HG03571 (cell line): Measurements from ENCODE around the gene ATG7.
"Not testable (repeated sequence)": the region's sequence is repeated elsewhere in the genome, so short reads cannot be mapped to it uniquely, and the experiment has no call there.

ENCODE experiments used
- ATAC-seq: cut with Tn5 transposase; IDR thresholded peaks from one replicate; pipeline ENCODE4 v1.9.1; 2021; ENCODE audit not compliant: unreplicated experiment

Gene ATG7

GRCh38 chr3:11250902-11251806 lies 21.0 kb upstream of the ATG7 start:
- no peak for ATAC-seq

DNA sequence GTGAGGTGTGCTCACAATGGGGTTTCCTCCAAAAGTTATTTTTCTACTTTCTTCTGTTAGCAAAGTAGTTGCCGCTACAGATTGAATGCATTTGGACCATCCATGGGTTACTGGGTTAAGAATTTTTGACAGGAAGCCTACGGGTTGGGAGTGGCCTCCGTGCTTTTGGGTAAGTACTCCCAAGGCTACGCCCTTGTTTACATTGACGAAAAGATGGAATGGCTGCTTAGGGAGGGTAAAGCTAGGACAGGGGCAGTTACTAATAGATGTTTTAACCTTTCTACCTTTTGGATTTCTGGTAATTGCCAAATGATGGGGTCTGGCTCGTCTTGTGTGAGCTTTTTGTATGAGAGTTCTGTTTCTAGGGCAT lies 20.4 kb upstream of the ATG7 start:
- ATAC-seq: no peak

- no peak for ATAC-seq
These were observed 17.3 kb upstream of the ATG7 start for GRCh38 chr3:11254876-11255275.

DNA sequence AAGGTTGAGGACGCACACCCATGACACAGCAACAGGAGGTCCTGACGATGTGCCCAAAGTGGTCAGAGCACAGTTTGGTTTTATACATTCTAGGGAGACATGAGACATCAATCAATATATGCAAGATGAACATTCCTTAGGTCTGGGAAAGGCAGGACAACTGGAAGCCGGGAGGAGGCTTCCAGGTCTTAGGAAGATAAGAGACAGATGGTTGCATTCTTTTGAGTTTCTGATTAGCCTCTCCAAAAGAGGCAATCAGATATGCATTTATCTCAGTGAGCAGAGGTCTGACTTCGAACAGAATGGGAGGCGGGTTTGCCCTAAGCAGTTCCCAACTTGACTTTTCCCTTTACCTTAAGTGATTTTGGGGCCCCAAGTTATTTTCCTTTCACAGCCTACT lies 16.7 kb upstream of the ATG7 start:
- not testable (repeated sequence) for ATAC-seq

- ATAC-seq: no peak
These were observed 13.2 kb upstream of the ATG7 start for GRCh38 chr3:11258958-11259357.

GRCh38 chr3:11260460-11260859 lies 11.7 kb upstream of the ATG7 start:
- no peak for ATAC-seq

- no peak for ATAC-seq
These were observed 3.2 kb upstream of the ATG7 start for GRCh38 chr3:11269007-11269406.

DNA sequence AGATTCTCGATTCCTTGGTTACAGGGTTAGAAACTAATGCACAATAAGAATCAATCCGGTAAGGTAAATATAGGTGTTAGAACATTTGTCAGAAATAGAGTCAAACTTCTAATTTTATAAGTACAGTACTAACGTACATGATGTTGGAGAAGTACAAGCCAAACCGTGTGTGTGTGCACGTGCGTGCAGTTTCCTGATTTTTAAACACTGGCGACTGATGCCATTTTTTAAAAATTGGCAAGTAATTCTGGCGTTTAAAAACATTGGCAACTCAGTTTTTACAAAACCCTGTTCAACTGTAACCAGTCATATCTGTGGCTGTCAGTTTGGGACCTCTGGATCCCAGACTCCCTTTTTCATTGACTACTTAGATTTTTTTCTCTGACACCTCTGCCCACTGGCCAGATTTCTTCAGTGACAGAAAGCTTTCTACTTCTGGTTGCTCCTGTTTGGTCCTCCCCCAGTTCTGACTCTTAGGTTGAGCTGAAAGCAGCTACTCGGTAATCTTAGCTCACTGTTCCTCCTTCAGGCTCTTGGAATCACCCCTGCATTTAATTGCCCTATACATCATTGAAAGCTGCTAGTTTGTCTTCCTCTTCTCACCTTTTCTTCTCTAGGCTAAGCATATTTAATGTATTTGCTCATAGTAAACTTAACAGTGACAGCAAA lies 843 bp downstream of the ATG7 start:
- no peak for ATAC-seq

DNA sequence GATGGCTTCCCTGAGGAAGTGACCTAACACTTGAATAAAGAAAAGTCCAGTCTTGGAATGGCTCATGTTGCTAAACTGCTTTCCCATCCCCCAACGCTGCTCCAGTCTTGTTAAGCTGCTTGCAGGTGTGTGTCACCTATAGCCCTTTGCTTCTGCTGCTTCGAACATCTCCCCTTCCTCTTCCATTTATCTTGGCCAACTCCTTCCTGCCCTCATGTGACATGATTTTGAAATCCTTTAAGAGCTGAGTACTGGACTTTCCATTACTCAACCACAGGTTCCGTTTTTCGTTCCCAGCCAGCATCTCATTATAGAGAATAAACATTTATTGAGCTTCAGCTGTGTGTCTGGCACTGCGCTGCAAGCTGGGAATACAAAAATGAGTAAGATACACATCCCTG lies 1.7 kb downstream of the ATG7 start:
- no peak for ATAC-seq

DNA sequence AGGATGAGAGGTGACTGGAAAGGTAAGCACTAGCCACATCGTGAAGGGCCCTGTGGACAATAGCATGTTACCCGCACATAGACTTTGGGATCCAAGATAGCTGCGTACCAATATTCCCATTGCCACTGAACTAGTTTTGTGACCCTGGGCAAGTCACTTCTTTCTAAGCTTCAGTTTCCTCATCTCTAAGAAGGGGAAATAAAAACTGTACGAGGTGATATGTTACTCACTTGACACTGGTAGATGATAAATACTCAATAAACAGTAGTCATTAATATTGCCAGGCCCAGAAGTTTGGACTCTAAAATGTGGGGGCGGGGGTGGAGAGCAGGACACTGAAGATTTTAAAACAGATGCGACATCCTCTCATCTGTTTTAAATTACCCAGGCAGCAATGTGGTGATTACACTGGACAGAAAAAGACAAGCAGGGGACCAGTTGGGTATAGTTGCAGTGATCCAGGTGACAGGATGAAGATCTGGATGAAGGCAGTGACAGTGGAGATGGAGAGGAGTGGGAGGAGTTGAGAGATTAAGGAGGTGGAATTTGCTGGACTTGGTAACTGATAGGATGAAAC lies 2.5 kb downstream of the ATG7 start:
- no peak for ATAC-seq

GRCh38 chr3:11275926-11276325 lies 3.7 kb downstream of the ATG7 start:
- no peak for ATAC-seq

DNA sequence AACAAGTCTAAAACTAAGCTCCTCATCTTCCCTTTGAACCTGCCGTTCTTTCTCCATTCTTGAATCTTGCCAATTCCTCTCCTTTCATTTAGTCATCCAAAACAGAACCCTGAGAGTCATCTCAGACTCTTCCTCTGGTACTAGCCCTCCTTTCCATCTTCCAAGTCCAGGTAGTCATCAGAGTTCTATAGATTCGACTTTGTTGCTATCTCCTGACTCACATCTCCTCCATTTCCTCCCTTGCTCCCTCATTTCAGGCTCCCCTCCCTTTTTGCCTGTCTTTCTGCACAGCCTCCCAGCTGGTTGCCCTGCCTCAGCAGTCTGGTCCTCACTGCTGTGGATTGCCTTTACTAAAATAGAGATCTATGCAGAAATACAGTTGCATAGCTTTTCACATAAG lies 4.7 kb downstream of the ATG7 start:
- ATAC-seq: no peak

DNA sequence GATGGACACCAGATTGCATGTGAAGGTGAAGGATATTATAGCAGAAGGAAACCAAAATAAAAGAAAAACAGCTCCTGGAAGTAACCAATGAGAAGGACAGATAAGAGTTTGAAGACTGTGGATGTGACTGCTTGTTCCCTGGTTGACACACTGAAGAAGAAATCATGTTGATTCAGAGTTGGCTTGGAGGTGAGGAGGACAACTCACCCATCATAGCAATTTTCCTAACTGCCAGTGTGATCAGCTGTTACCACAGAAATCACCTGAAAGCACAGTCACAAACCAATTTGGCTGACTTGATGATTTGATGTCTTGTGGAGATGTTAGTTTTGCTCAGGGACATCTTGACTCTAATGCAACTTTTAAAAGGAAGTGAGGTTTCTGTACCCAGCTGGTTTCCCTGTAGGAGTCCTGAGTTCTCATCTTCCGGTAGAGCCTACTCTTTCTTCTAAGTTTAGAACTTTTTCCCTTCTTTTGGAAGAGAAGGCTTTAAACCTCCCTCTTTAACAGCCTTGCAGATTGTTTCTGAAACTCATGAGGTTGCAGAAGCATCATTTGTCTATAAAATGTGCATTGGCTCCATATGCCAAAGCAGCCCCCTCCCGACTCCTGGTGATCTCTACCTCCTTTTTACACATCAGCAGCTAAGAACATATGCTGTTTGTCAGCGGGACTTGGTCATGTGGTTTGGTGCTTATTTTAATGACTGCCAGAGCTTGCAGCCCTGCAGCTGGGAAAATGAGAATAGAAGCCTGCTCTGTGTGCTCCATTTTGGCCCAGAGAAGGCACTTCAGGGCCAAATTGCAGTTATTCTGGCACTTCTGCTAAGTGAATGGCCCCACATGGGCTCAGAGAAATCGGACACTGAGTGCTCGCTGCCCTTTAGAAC lies 10.3 kb downstream of the ATG7 start:
- no peak for ATAC-seq

DNA sequence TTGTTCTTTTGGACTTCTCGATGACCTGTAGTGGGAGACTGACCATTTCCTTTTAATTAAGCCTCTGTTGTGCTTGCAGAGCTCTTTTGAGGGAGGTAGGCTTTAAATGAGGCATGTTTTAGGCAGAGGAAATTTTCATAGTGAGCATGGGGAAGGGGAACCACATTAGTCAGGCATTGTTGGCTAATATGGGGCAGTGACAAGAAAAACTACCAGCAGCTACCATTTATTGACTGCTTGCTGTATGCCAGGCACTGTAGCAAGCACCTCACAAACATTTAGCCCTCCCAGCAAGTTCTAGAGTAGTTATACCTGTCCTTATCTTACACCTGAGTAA lies 10.9 kb downstream of the ATG7 start:
- no peak for ATAC-seq

DNA sequence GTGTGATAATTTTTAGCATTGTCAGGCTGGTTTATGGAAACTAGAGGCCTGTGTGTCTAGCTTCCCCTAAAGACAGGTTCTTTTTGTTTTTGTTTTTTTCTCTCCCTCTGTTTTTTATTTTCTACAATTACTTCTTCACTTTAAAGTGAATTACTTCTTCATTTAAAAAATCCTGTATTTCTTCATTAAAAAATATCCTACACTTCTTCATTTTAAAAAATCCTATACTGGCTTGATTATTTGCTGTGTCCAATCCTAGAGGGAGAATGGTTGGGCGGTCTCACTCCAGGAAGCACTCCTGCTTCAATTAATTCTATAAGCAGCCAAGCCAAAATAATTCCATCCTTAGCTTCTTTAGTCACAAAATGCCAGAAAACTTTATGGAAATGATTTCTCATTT lies 11.8 kb downstream of the ATG7 start:
- ATAC-seq: no peak

- no peak for ATAC-seq
These were observed 13.3 kb downstream of the ATG7 start for GRCh38 chr3:11285471-11285870.

DNA sequence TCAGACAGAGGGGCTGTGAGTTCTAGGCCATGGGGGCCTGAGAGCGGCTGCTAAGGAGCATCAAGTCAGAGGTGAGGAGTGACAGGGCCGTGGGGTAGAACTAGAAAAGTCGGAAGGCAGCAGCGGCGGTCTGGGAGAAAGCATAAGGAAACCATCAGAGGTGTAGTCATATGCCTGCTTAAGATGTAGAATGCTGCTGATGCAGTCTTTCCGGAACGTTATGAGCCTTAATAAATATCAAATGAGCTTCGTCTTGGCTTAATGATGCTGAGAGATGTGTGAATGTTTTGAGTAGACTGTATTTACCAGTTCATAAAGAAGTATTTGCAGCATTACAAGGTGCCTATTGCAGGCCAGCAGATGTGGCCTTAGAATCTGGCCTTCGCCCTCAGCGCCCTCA lies 15.2 kb downstream of the ATG7 start:
- ATAC-seq: no peak

- no peak for ATAC-seq
These were observed 15.9 kb downstream of the ATG7 start for GRCh38 chr3:11288021-11288491.

GRCh38 chr3:11288786-11289637 lies 16.8 kb downstream of the ATG7 start:
- ATAC-seq: peak; percentile 70

GRCh38 chr3:11289864-11290263 lies 17.7 kb downstream of the ATG7 start:
- ATAC-seq: no peak
